ENCODE measurements around the gene PLCB3.

The PLCB3 gene

GRCh38 chr11:64230171-64230984 lies 21.0 kb upstream of the PLCB3 start, which contains the start of gene DNAJC4:
TSS of gene DNAJC4 (plus strand) at chr11:64230548. CDS start at chr11:64230855, 307 bp downstream.
- peaks cover 4% of the 10 kb centered on the region; the same call in 1 of the 2 replicates for H3K79me2 ChIP-seq (ENCODE audit: insufficient read depth, low read length)
- peak within 1 kb of the TSS; percentile 80 for H3K4me2 ChIP-seq (ENCODE audit: low read depth, low read length, poor library complexity, severe bottlenecking)
- H3K27me3 ChIP-seq (ENCODE audit: low read length), result no peaks in the 10 kb centered on the region
- H3K9me3 ChIP-seq (ENCODE audit: insufficient read depth, low read length), result no peaks in the 10 kb centered on the region
- H3K9me2 ChIP-seq (replicated peaks; ENCODE audit: insufficient read depth, low read length), result no peaks in the 10 kb centered on the region
- H3K27ac ChIP-seq (ENCODE audit: low read depth, low read length), result peak within 1 kb of the TSS; percentile 86
- TF ChIP-seq CTCF (IDR thresholded peaks at IDR 0.05; ENCODE audit: insufficient read depth, low read length, poor library complexity, severe bottlenecking) (no peak), EZH2phosphoT487 (conservative IDR thresholded peaks at IDR 0.05; ENCODE audit: low read length) (no peak)
- H4K20me1 ChIP-seq (ENCODE audit: low read depth, low read length), result no peaks in the 10 kb centered on the region
- H3K9ac ChIP-seq (ENCODE audit: low read length), result peak within 1 kb of the TSS; percentile 74
- H3K36me3 ChIP-seq (ENCODE audit: low read length), result no peaks in the 10 kb centered on the region
- H2AFZ ChIP-seq (ENCODE audit: low read depth, low read length, severe bottlenecking), result peak within 1 kb of the TSS; percentile 54
- H3F3A ChIP-seq (ENCODE audit: insufficient read depth), result peaks cover 43% of the 10 kb centered on the region
- H3K4me3 ChIP-seq (ENCODE audit: insufficient read depth, low read length, poor library complexity, severe bottlenecking), result peak within 1 kb of the TSS; percentile 61

GRCh38 chr11:64230985-64231365 lies 20.4 kb upstream of the PLCB3 start:
- Histone ChIP-seq H3K79me2 (ENCODE audit: insufficient read depth, low read length) (peaks cover 7% of the 10 kb centered on the region; the same call in 1 of the 2 replicates), H3K4me3 (ENCODE audit: insufficient read depth, low read length, poor library complexity, severe bottlenecking) (peak overlapping the region; percentile 61), H3F3A (ENCODE audit: insufficient read depth) (peaks cover 43% of the 10 kb centered on the region), H4K20me1 (ENCODE audit: low read depth, low read length) (no peaks in the 10 kb centered on the region), H3K27ac (ENCODE audit: low read depth, low read length) (peak overlapping the region; percentile 86), H3K27me3 (ENCODE audit: low read length) (no peaks in the 10 kb centered on the region), H3K4me2 (ENCODE audit: low read depth, low read length, poor library complexity, severe bottlenecking) (peak overlapping the region; percentile 80), H3K36me3 (ENCODE audit: low read length) (no peaks in the 10 kb centered on the region), H3K9me3 (ENCODE audit: insufficient read depth, low read length) (no peaks in the 10 kb centered on the region), H3K9me2 (replicated peaks; ENCODE audit: insufficient read depth, low read length) (no peaks in the 10 kb centered on the region), H2AFZ (ENCODE audit: low read depth, low read length, severe bottlenecking) (peak overlapping the region; percentile 21), H3K9ac (ENCODE audit: low read length) (peak overlapping the region; percentile 74)
- TF ChIP-seq CTCF (IDR thresholded peaks at IDR 0.05; ENCODE audit: insufficient read depth, low read length, poor library complexity, severe bottlenecking) (no peak), EZH2phosphoT487 (conservative IDR thresholded peaks at IDR 0.05; ENCODE audit: low read length) (no peak)

- H3K27me3 ChIP-seq (ENCODE audit: low read length), result no peaks in the 10 kb centered on the region
- no peaks in the 10 kb centered on the region for H4K20me1 ChIP-seq (ENCODE audit: low read depth, low read length)
- peak overlapping the region; percentile 80 for H3K4me2 ChIP-seq (ENCODE audit: low read depth, low read length, poor library complexity, severe bottlenecking)
- H3K36me3 ChIP-seq (ENCODE audit: low read length), result no peaks in the 10 kb centered on the region
- H3K9ac ChIP-seq (ENCODE audit: low read length), result peak overlapping the region; percentile 74; the same call in 1 of the 2 replicates
- H3K79me2 ChIP-seq (ENCODE audit: insufficient read depth, low read length), result peaks cover 7% of the 10 kb centered on the region; the same call in 1 of the 2 replicates
- no peak for TF ChIP-seq CTCF (IDR thresholded peaks at IDR 0.05; ENCODE audit: insufficient read depth, low read length, poor library complexity, severe bottlenecking)
- no peak for TF ChIP-seq EZH2phosphoT487 (conservative IDR thresholded peaks at IDR 0.05; ENCODE audit: low read length)
- H3K9me3 ChIP-seq (ENCODE audit: insufficient read depth, low read length), result no peaks in the 10 kb centered on the region
- H3K9me2 ChIP-seq (replicated peaks; ENCODE audit: insufficient read depth, low read length), result no peaks in the 10 kb centered on the region
- H3F3A ChIP-seq (ENCODE audit: insufficient read depth), result peaks cover 39% of the 10 kb centered on the region
- no peak overlapping the region for H3K4me3 ChIP-seq (ENCODE audit: insufficient read depth, low read length, poor library complexity, severe bottlenecking)
- H3K27ac ChIP-seq (ENCODE audit: low read depth, low read length), result no peak overlapping the region
- no peak overlapping the region for H2AFZ ChIP-seq (ENCODE audit: low read depth, low read length, severe bottlenecking)
These were observed 19.8 kb upstream of the PLCB3 start for GRCh38 chr11:64231546-64231945.
